Ascending aorta (tissue), 2 donors: ENCODE data around the gene CCDC106. TPM values are rescaled to one million over a fixed set of nuclear protein-coding genes. Genes with fewer than 3 reads are reported as not detected.

Experiments used
- DNase-seq, 2 donors: peaks; one replicate each; pipeline ENCODE4 v3.0.0-alpha.2; 2019; ENCODE audit warnings: low spot score in 2 of 2
- H3K27ac ChIP-seq, 2 donors: fragments of 200-600 bp; sonication (generic); one replicate each; pipeline ENCODE4 v1.5.1; 2016 to 2017; ENCODE audit warnings: mild to moderate bottlenecking in 1 of 2
- H3K27me3 ChIP-seq: fragments of 200-600 bp; sonication (generic); one replicate; pipeline ENCODE4 v1.5.1; 2017
- H3K36me3 ChIP-seq, 2 donors: fragments of 200-600 bp; sonication (generic); one replicate each; pipeline ENCODE4 v1.5.1; 2016
- H3K4me1 ChIP-seq, 2 donors: fragments of 200-600 bp; sonication (generic); one replicate each; pipeline ENCODE4 v1.5.1; 2016 to 2017; ENCODE audit warnings: mild to moderate bottlenecking in 1 of 2
- H3K4me3 ChIP-seq, 2 donors: fragments of 200-600 bp; sonication (generic); one replicate each; pipeline ENCODE4 v1.5.1; 2016 to 2017; ENCODE audit warnings: mild to moderate bottlenecking in 1 of 2
- H3K9me3 ChIP-seq, 2 donors: fragments of 200-600 bp; sonication (generic); one replicate each; pipeline ENCODE4 v1.5.1; 2016
- CTCF ChIP-seq, 3 experiments: fragments of 200-600 bp in 2 of 3; fragments of 450-650 bp in 1 of 3; sonication (generic) in 2 of 3; IDR thresholded peaks; one replicate each; pipeline ENCODE4 v1.5.1; 2016 to 2019; ENCODE audit warnings: antibody characterized with exemption in 3 of 3, mild to moderate bottlenecking in 1 of 3, moderate library complexity in 1 of 3
- intact Hi-C: fragments of 100-400 bp; cut with DNase I; formaldehyde crosslinking; loops from one replicate; pipeline ENCODE4 v1.15.1; 2023
- total RNA-seq: library from RNA; depleted of rRNA; stranded (reverse); fragments of >200 nt; gene quantifications from one replicate; pipeline ENCODE4 v1.1.0, GENCODE V29; 2016

CCDC106 gene
- total RNA-seq, 1 donor from 2014 or later, result 27.6 TPM

GRCh38 chr19:55650602-55651230 is 2.7 kb downstream of the CCDC106 start:
- H3K4me1 ChIP-seq, result peaks cover 0 to 10% of the 10 kb centered on the region in 2 donors
- intact Hi-C loops, result loop anchor here (5.0 to 10.0 kb wide), 3 partner anchors 536 to 1456 kb away; partner anchors contain the start of genes LENG8, PPP1R12C and TSEN34

GRCh38 chr19:55651236-55651635 is 3.2 kb downstream of the CCDC106 start:
- intact Hi-C loops, result loop anchor here (5.0 to 10.0 kb wide), 3 partner anchors 536 to 1456 kb away; partner anchors contain the start of genes LENG8, PPP1R12C and TSEN34
- no peaks in the 10 kb centered on the region for H3K27me3 ChIP-seq
- no peaks in the 10 kb centered on the region for H3K36me3 ChIP-seq
- H3K4me3 ChIP-seq, result no peak overlapping the region
- DNase-seq, result no peak
- no peaks in the 10 kb centered on the region for H3K9me3 ChIP-seq
- no peak overlapping the region for H3K27ac ChIP-seq
- TF ChIP-seq CTCF (IDR thresholded peaks at IDR 0.05), result no peak
- H3K4me1 ChIP-seq, result peaks cover 2 to 16% of the 10 kb centered on the region in 2 donors

More at GRCh38 chr19:55650602-55651230, 2.7 kb downstream of the CCDC106 start:
- Histone ChIP-seq H3K36me3 (no peaks in the 10 kb centered on the region), H3K9me3 (no peaks in the 10 kb centered on the region), H3K27me3 (no peaks in the 10 kb centered on the region), H3K4me3 (no peak overlapping the region), H3K27ac (no peak overlapping the region)
- DNase-seq, result no peak
- no peak for TF ChIP-seq CTCF (IDR thresholded peaks at IDR 0.05)

GRCh38 chr19:55652311-55653128 is 4.5 kb downstream of the CCDC106 start:
- peak overlapping the region; percentile 97 for H3K27ac ChIP-seq
- TF ChIP-seq CTCF (IDR thresholded peaks at IDR 0.05), result no peak
- H3K9me3 ChIP-seq, result no peaks in the 10 kb centered on the region
- H3K4me3 ChIP-seq, result peak overlapping the region in 1 of 2 donors; percentile 77
- no peaks in the 10 kb centered on the region for H3K27me3 ChIP-seq
- no peaks in the 10 kb centered on the region for H3K36me3 ChIP-seq
- peaks cover 15 to 25% of the 10 kb centered on the region in 2 donors for H3K4me1 ChIP-seq
- no peak for DNase-seq
- intact Hi-C loops, result loop anchor here (1.0 to 10.0 kb wide), 4 partner anchors 20 to 1458 kb away; partner anchors contain the start of genes LENG8, PPP1R12C and TSEN34

- Histone ChIP-seq H3K4me3 (peak overlapping the region; percentile 77 to 89), H3K36me3 (no peaks in the 10 kb centered on the region), H3K27ac (peak overlapping the region; percentile 97), H3K9me3 (no peaks in the 10 kb centered on the region), H3K27me3 (no peaks in the 10 kb centered on the region), H3K4me1 (peaks cover 18 to 36% of the 10 kb centered on the region in 2 donors)
- intact Hi-C loops, result loop anchor here (1.0 to 10.0 kb wide), 7 partner anchors 21 to 1459 kb away; partner anchors contain the start of genes EPN1, LENG8, PPP1R12C and PPP6R1
- DNase-seq, result peak; percentile 95 to 99
- TF ChIP-seq CTCF (IDR thresholded peaks at IDR 0.05), result peak; percentile 94 to 100 (median 96)
Measured at GRCh38 chr19:55653651-55654322, 5.8 kb downstream of the CCDC106 start.

- peak; percentile 98 to 100 for DNase-seq
- H3K9me3 ChIP-seq, result no peaks in the 10 kb centered on the region
- H3K27me3 ChIP-seq, result no peaks in the 10 kb centered on the region
- TF ChIP-seq CTCF (IDR thresholded peaks at IDR 0.05), result no peak
- intact Hi-C loops, result loop anchor here (1.0 to 10.0 kb wide), 6 partner anchors 20 to 1460 kb away; partner anchors contain the start of genes EPN1, LENG8, PPP1R12C and PPP6R1
- H3K27ac ChIP-seq, result peak overlapping the region; percentile 97
- peaks cover 21 to 37% of the 10 kb centered on the region in 2 donors for H3K4me1 ChIP-seq
- peaks cover 4% of the 10 kb centered on the region in 2 donors for H3K36me3 ChIP-seq
- peak overlapping the region; percentile 77 to 89 for H3K4me3 ChIP-seq
Measured at GRCh38 chr19:55654323-55654867, 6.4 kb downstream of the CCDC106 start.
